Germinal center (tissue), 1 donor: ENCODE data around the gene PRRG2.

Source experiments
- DNase-seq: peaks from one replicate; pipeline ENCODE4 v3.0.0; 2012; ENCODE audit warnings: mixed read lengths, low spot score

The PRRG2 gene

GRCh38 chr19:49557641-49558325 lies 23.3 kb upstream of the PRRG2 start:
- DNase-seq, result no peak

GRCh38 chr19:49558591-49558990 lies 22.5 kb upstream of the PRRG2 start:
- DNase-seq, result no peak

- no peak for DNase-seq
Measured at GRCh38 chr19:49559443-49559842, 21.7 kb upstream of the PRRG2 start.

GRCh38 chr19:49559928-49560327 lies 21.2 kb upstream of the PRRG2 start:
- no peak for DNase-seq

GRCh38 chr19:49560358-49560900 lies 20.7 kb upstream of the PRRG2 start:
- DNase-seq, result no peak

- DNase-seq, result no peak
Measured at GRCh38 chr19:49564616-49565045, 16.5 kb upstream of the PRRG2 start.

GRCh38 chr19:49565261-49565660 lies 15.9 kb upstream of the PRRG2 start:
- DNase-seq, result no peak

- DNase-seq, result no peak
Measured at GRCh38 chr19:49566302-49566701, 14.8 kb upstream of the PRRG2 start.

GRCh38 chr19:49567861-49568441 lies 13.2 kb upstream of the PRRG2 start:
- DNase-seq, result no peak

- DNase-seq, result peak; percentile 89
Measured at GRCh38 chr19:49570138-49570856, 10.8 kb upstream of the PRRG2 start.

GRCh38 chr19:49570997-49571676 lies 10.0 kb upstream of the PRRG2 start:
- DNase-seq, result no peak

- DNase-seq, result no peak
Measured at GRCh38 chr19:49573009-49573408, 8.1 kb upstream of the PRRG2 start.

- DNase-seq, result no peak
Measured at GRCh38 chr19:49573425-49573824, 7.7 kb upstream of the PRRG2 start.

GRCh38 chr19:49574206-49574755 lies 6.8 kb upstream of the PRRG2 start:
- DNase-seq, result no peak

- no peak for DNase-seq
Measured at GRCh38 chr19:49579193-49579592, 1.9 kb upstream of the PRRG2 start.

GRCh38 chr19:49579947-49580263 lies 1.2 kb upstream of the PRRG2 start:
- DNase-seq, result no peak

GRCh38 chr19:49580264-49581006 lies 681 bp upstream of the PRRG2 start, which contains the start of gene NOSIP:
Gene NOSIP (minus strand): TSS chr19:49580556. CDS start chr19:49560691, 19,865 bp downstream.
- DNase-seq, result peak; percentile 88

- DNase-seq, result no peak
Measured at GRCh38 chr19:49583239-49583638, 2.1 kb downstream of the PRRG2 start.

- DNase-seq, result no peak
Measured at GRCh38 chr19:49585023-49585422, 3.9 kb downstream of the PRRG2 start.

GRCh38 chr19:49587227-49587626 lies 6.1 kb downstream of the PRRG2 start:
- DNase-seq, result no peak

- no peak for DNase-seq
Measured at GRCh38 chr19:49588365-49589122, 7.4 kb downstream of the PRRG2 start.
